Keratinocyte (primary cell): ENCODE measurements around the gene CCDC150.

Experiments
- CTCF ChIP-seq, 3 experiments: IDR thresholded peaks in 1 of 3; conservative IDR thresholded peaks in 1 of 3; optimal IDR thresholded peaks in 1 of 3; 2 replicates in 2 of 3; 3 replicates in 1 of 3; pipeline versions ENCODE3 to v1.5.1; 2011; ENCODE audit warnings: low read length in 3 of 3, mild to moderate bottlenecking in 3 of 3, moderate library complexity in 2 of 3, control low read depth in 1 of 3, inconsistent platforms in 1 of 3; ENCODE audit not compliant: insufficient read depth in 2 of 3; ENCODE audit errors: extremely low read depth in 1 of 3
- EZH2 ChIP-seq: IDR thresholded peaks from one replicate; pipeline ENCODE4 v1.6.1; 2012; ENCODE audit warnings: inconsistent platforms, mild to moderate bottlenecking, low read length, moderate library complexity

GRCh38 chr2:196591004-196591403, 48.5 kb upstream of the CCDC150 start:
- no peak for TF ChIP-seq CTCF (optimal IDR thresholded peaks at IDR 0.05 in 1 of 3, IDR thresholded peaks at IDR 0.05 in 1 of 3, conservative IDR thresholded peaks at IDR 0.05 in 1 of 3; ENCODE audit: extremely low read depth in 1 of 3, insufficient read depth in 2 of 3, low read length in 3 of 3)
- TF ChIP-seq EZH2, result no peak
